NAMALWA (cell line): Measurements from ENCODE around the gene ACTR3.

Experiments used
- DNase-seq: peaks from one replicate; pipeline ENCODE4 v3.0.0-alpha.2; 2015; ENCODE audit warnings: low spot score

ACTR3 gene

GRCh38 chr2:113876503-113877387 is 13.1 kb upstream of the ACTR3 start:
- DNase-seq, result no peak

GRCh38 chr2:113877711-113878598 is 11.9 kb upstream of the ACTR3 start:
- no peak for DNase-seq

- DNase-seq, result no peak
These were observed 11.1 kb upstream of the ACTR3 start for GRCh38 chr2:113878743-113879142.

GRCh38 chr2:113879457-113879856 is 10.4 kb upstream of the ACTR3 start:
- DNase-seq, result no peak

- DNase-seq, result peak; percentile 74
These were observed 3.3 kb upstream of the ACTR3 start for GRCh38 chr2:113886479-113887008.

GRCh38 chr2:113887009-113887792 is 2.7 kb upstream of the ACTR3 start:
- no peak for DNase-seq

- DNase-seq, result no peak
These were observed 1.0 kb upstream of the ACTR3 start for GRCh38 chr2:113888641-113889470.

GRCh38 chr2:113890253-113891235 is 655 bp downstream of the ACTR3 start:
- DNase-seq, result peak; percentile 84

GRCh38 chr2:113891265-113891959 is 1.5 kb downstream of the ACTR3 start:
- no peak for DNase-seq

- no peak for DNase-seq
These were observed 2.3 kb downstream of the ACTR3 start for GRCh38 chr2:113892004-113892710.

- DNase-seq, result no peak
These were observed 4.4 kb downstream of the ACTR3 start for GRCh38 chr2:113894156-113894743.

GRCh38 chr2:113895301-113895700 is 5.4 kb downstream of the ACTR3 start:
- no peak for DNase-seq

GRCh38 chr2:113895819-113896563 is 6.1 kb downstream of the ACTR3 start:
- DNase-seq, result no peak

GRCh38 chr2:113896791-113897190 is 6.9 kb downstream of the ACTR3 start:
- no peak for DNase-seq

- DNase-seq, result no peak
These were observed 8.2 kb downstream of the ACTR3 start for GRCh38 chr2:113898081-113898480.

- DNase-seq, result no peak
These were observed 9.3 kb downstream of the ACTR3 start for GRCh38 chr2:113899166-113899565.

GRCh38 chr2:113901943-113902342 is 12.1 kb downstream of the ACTR3 start:
- no peak for DNase-seq
